OCI-LY7 (cell line): ENCODE measurements around the gene RSAD2. TPM values are rescaled to one million over a fixed set of nuclear protein-coding genes. Genes with fewer than 3 reads are reported as not detected.

ENCODE experiments used
- BruUV-seq: library from RNA; stranded (reverse); fragments of 400-500 nt; replicated peaks from 2 replicates; lab custom pipeline; 2021; lab: Mats Ljungman, UMichigan
- CTCF ChIA-PET: fragments of 300-600 bp; sonication (Branson Sonifier 250); formaldehyde crosslinking; loops from one replicate; lab custom pipeline; 2022; ENCODE audit warnings: antibody characterized with exemption; ENCODE audit not compliant: unreplicated experiment; lab: Charles Lee
- POLR2A ChIA-PET: fragments of 300-600 bp; sonication (Branson Sonifier 250); formaldehyde crosslinking; loops from one replicate; lab custom pipeline; 2022; ENCODE audit warnings: antibody characterized with exemption; lab: Charles Lee
- DNase-seq: peaks from one replicate; pipeline ENCODE4 v3.0.0-alpha.2; 2015; ENCODE audit warnings: low spot score
- H2AFZ ChIP-seq: fragments of 200-600 bp; sonication (generic), shearing (Covaris generic); 2 replicates; pipeline ENCODE4 v1.6.1; 2014; ENCODE audit warnings: mild to moderate bottlenecking, antibody characterized with exemption, low read length, moderate library complexity
- H3K27ac ChIP-seq: fragments of 200-600 bp; sonication (generic); 2 replicates; pipeline ENCODE4 v1.5.1; 2014; ENCODE audit warnings: mixed run types, low read depth, mild to moderate bottlenecking, moderate library complexity, low read length, inconsistent platforms; ENCODE audit not compliant: poor library complexity, severe bottlenecking
- H3K36me3 ChIP-seq: fragments of 200-600 bp; sonication (generic); 2 replicates; pipeline ENCODE4 v1.6.1; 2014; ENCODE audit warnings: mild to moderate bottlenecking, antibody characterized with exemption, low read length, moderate library complexity, mixed read lengths; ENCODE audit not compliant: insufficient read depth
- H3K4me1 ChIP-seq: fragments of 200-600 bp; sonication (generic); 2 replicates; pipeline ENCODE4 v1.5.1; 2014; ENCODE audit warnings: mild to moderate bottlenecking, low read length; ENCODE audit not compliant: insufficient read depth, poor library complexity, severe bottlenecking
- H3K4me2 ChIP-seq: fragments of 200-600 bp; sonication (generic); 2 replicates; pipeline ENCODE4 v1.6.1; 2014; ENCODE audit warnings: mild to moderate bottlenecking, low read length
- H3K4me3 ChIP-seq: fragments of 200-600 bp; sonication (generic); 2 replicates; pipeline ENCODE4 v1.5.1; 2014; ENCODE audit warnings: mild to moderate bottlenecking, low read depth, low read length; ENCODE audit not compliant: poor library complexity, severe bottlenecking
- H3K79me2 ChIP-seq: fragments of 200-600 bp; sonication (generic); 2 replicates; pipeline ENCODE4 v1.6.1; 2016; ENCODE audit warnings: low read depth, mild to moderate bottlenecking, low read length, moderate library complexity, mixed read lengths; ENCODE audit not compliant: insufficient read depth
- H3K9me2 ChIP-seq: fragments of 200-600 bp; sonication (generic); 2 replicates; pipeline ENCODE4 v1.6.1; 2016; ENCODE audit warnings: mild to moderate bottlenecking, low read length, mixed read lengths; ENCODE audit not compliant: insufficient read depth
- H3K9me3 ChIP-seq: fragments of 200-600 bp; sonication (generic); 2 replicates; pipeline ENCODE4 v1.6.1; 2014; ENCODE audit warnings: mild to moderate bottlenecking, mixed run types, low read length, mixed read lengths
- H4K20me1 ChIP-seq: fragments of 200-600 bp; sonication (generic); 2 replicates; pipeline ENCODE4 v1.6.1; 2014; ENCODE audit warnings: mild to moderate bottlenecking, antibody characterized with exemption, low read length, moderate library complexity, mixed read lengths; ENCODE audit not compliant: insufficient read depth
- EZH2phosphoT487 ChIP-seq: fragments of 200-600 bp; sonication (generic); IDR thresholded peaks from 2 replicates; pipeline ENCODE4 v1.6.1; 2018; ENCODE audit warnings: low read depth, borderline replicate concordance, mild to moderate bottlenecking, mixed run types, antibody characterized with exemption, low read length, moderate library complexity, mixed read lengths
- intact Hi-C: fragments of 100-400 bp; cut with micrococcal nuclease; formaldehyde crosslinking; loops from one replicate; pipeline ENCODE4 v1.10.0; 2022; ENCODE audit not compliant: unreplicated experiment
- total RNA-seq, 2 experiments: library from RNA; depleted of rRNA in 1 of 2; stranded (reverse); fragments of >200 nt in 1 of 2; shearing (Covaris generic) in 1 of 2; gene quantifications; 2 replicates each; pipeline ENCODE4 v1.2.3, GENCODE V29; 2014 to 2022
- TF ChIP-seq, protein P1 (sequence below): fragments of 200-600 bp; sonication (generic); conservative IDR thresholded peaks from 2 replicates; pipeline ENCODE4 v1.5.1; 2014; ENCODE audit warnings: mild to moderate bottlenecking, antibody characterized with exemption, low read length, moderate library complexity, mixed read lengths

Gene RSAD2
- total RNA-seq, 2 experiments from 2014 or later: not detected

DNA sequence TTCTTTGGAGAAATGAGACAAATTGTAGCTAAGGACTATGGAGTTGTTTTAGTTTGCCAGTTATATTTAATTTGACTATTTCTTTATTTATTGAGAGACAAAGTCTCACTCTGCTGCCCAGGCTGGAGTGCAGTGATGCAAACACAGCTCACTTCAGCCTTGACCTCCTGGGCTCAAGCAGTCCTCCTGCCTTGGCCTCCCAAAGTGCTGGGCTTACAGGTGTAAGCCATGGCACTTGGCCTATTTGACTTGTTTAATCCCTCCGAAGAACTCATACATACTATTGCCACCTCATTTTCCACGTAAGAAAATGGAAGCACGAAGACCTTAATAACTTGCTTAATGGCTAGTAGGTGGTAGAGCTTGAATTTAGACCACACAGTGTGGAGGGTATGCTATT lies 38.6 kb downstream of the RSAD2 start:
- H3K79me2 ChIP-seq: no peaks in the 10 kb centered on the region
- no peaks in the 10 kb centered on the region for H3K36me3 ChIP-seq
- BruUV-seq: no TSS peak
- no peak overlapping the region for H3K4me3 ChIP-seq
- H3K27ac ChIP-seq: no peak overlapping the region
- no peak for DNase-seq
- TF ChIP-seq, protein P1, sequence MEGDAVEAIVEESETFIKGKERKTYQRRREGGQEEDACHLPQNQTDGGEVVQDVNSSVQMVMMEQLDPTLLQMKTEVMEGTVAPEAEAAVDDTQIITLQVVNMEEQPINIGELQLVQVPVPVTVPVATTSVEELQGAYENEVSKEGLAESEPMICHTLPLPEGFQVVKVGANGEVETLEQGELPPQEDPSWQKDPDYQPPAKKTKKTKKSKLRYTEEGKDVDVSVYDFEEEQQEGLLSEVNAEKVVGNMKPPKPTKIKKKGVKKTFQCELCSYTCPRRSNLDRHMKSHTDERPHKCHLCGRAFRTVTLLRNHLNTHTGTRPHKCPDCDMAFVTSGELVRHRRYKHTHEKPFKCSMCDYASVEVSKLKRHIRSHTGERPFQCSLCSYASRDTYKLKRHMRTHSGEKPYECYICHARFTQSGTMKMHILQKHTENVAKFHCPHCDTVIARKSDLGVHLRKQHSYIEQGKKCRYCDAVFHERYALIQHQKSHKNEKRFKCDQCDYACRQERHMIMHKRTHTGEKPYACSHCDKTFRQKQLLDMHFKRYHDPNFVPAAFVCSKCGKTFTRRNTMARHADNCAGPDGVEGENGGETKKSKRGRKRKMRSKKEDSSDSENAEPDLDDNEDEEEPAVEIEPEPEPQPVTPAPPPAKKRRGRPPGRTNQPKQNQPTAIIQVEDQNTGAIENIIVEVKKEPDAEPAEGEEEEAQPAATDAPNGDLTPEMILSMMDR: no peak
- TF ChIP-seq EZH2phosphoT487: no peak
- H2AFZ ChIP-seq: no peak overlapping the region
- H3K4me2 ChIP-seq: no peak overlapping the region
- H3K4me1 ChIP-seq: peaks cover 2% of the 10 kb centered on the region
- intact Hi-C loops: no loop called here
- H4K20me1 ChIP-seq: no peaks in the 10 kb centered on the region
- POLR2A ChIA-PET: interaction anchor here (1.2 kb wide), 1 partner anchor 19 kb away, joined by 3 read pairs; no protein-coding TSS in a partner anchor
- CTCF ChIA-PET: no interaction called here
- H3K9me2 ChIP-seq: no peaks in the 10 kb centered on the region
- H3K9me3 ChIP-seq: no peaks in the 10 kb centered on the region

GRCh38 chr2:6916736-6917070 lies 39.1 kb downstream of the RSAD2 start:
- TF ChIP-seq EZH2phosphoT487: no peak
- TF ChIP-seq, protein P1: no peak
- H3K4me2 ChIP-seq: peak overlapping the region; percentile 44; the same call in 1 of the 2 replicates
- CTCF ChIA-PET: no interaction called here
- intact Hi-C loops: loop anchor here (1.0 kb wide), 1 partner anchor 168 kb away; no protein-coding TSS in a partner anchor
- H3K79me2 ChIP-seq: no peaks in the 10 kb centered on the region
- no peak overlapping the region for H3K4me3 ChIP-seq
- no peaks in the 10 kb centered on the region for H3K9me2 ChIP-seq
- BruUV-seq: no TSS peak
- H3K4me1 ChIP-seq: peaks cover 2% of the 10 kb centered on the region
- no peaks in the 10 kb centered on the region for H4K20me1 ChIP-seq
- H3K9me3 ChIP-seq: no peaks in the 10 kb centered on the region
- H2AFZ ChIP-seq: no peak overlapping the region
- no peak overlapping the region for H3K27ac ChIP-seq
- DNase-seq: no peak
- H3K36me3 ChIP-seq: no peaks in the 10 kb centered on the region
- POLR2A ChIA-PET: interaction anchor here (1.2 kb wide), 1 partner anchor 19 kb away, joined by 3 read pairs; no protein-coding TSS in a partner anchor

DNA sequence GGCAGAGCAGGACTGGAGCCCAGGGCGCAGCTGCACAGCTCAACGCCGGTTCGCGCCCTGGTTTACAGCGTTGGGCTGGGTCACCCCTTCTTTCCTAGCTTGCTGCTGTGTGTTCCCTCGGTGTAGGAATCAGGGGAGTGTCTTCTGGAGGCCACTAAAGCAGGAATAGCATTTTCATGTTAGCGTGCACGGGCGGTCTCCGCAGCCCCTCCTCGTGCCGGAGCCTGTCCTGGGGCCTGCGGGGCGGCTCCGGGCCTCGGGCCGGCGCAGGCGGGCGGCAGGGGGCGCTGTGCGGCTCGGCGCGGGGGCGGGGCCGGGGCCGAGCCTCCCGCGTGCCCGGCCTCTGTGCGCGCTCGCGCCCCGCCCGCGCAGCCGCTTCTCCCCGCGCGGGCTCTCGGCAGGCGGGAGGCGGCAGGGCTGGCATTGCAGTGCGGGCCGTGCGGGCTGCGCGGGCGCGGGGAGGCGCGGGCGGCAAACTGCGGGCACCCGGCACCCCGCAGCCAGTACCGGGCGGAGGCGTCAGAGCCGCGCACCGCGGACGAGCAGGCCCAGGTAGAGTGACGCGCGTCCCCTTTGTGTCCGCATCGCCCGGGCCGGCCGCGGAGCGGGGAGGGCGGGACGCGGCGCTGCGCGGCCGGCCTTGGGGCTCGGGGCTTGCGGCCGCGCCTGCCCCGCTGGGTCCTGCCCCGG lies 39.6 kb downstream of the RSAD2 start, which contains the start of gene RNF144A:
Gene RNF144A (plus strand): TSS at position 342 of the 690 bp plus-strand sequence. CDS start 79,515 bp downstream, outside the sequence.
- Histone ChIP-seq H3K27ac (no peak within 1 kb of the TSS), H3K9me2 (no peaks in the 10 kb centered on the region), H3K9me3 (no peaks in the 10 kb centered on the region), H4K20me1 (no peaks in the 10 kb centered on the region), H3K4me1 (peaks cover 2% of the 10 kb centered on the region), H3K79me2 (no peaks in the 10 kb centered on the region), H2AFZ (no peak within 1 kb of the TSS), H3K36me3 (no peaks in the 10 kb centered on the region), H3K4me3 (peak within 1 kb of the TSS; percentile 65), H3K4me2 (peak within 1 kb of the TSS; percentile 60)
- no TSS peak for BruUV-seq
- TF ChIP-seq EZH2phosphoT487: no peak
- TF ChIP-seq, protein P1: peak; percentile 56
- intact Hi-C loops: loop anchor here (1.0 kb wide), 1 partner anchor 167 kb away; no protein-coding TSS in a partner anchor
- ChIA-PET CTCF (no interaction called here), POLR2A (no interaction called here)
- DNase-seq: peak; percentile 59
